ENCODE data around the gene SHISA8.

Gene SHISA8

DNA sequence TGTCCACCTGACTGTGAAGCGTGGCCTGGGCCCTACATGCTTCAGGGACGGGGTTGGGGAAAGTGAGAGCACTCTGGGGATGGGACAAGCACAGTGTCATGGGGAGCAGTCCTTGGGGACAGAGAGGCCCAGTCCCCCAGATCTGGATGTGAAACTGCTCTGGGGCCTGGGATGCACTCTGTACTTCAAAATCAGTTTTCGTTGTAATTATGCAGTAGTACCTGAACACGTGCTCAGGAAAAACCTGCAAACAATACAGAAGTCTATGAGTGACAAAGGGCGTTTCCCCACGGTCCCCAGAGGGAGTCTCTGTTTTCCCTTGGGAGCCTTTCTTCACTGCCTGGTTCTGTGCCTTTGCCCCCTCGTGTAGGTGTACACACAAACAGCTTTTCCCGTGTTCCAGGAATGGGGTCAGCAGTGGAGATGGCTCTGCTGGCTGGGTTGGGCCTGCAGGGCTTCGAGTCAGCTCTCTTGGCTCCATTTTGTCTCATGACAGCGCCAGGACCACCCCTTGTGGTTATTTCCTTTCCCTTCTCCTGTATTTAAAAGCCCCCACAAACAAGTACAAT is 16.9 kb upstream of the SHISA8 start:
- Histone ChIP-seq H3K4me1 (no peaks in the 10 kb centered on the region), H3K27ac (no peak overlapping the region), H3K9me3 (no peaks in the 10 kb centered on the region), H3K27me3 (peaks cover 0 to 16% of the 10 kb centered on the region in 2 donors), H3K4me3 (no peak overlapping the region), H3K36me3 (no peaks in the 10 kb centered on the region)
- TF ChIP-seq, protein P1, sequence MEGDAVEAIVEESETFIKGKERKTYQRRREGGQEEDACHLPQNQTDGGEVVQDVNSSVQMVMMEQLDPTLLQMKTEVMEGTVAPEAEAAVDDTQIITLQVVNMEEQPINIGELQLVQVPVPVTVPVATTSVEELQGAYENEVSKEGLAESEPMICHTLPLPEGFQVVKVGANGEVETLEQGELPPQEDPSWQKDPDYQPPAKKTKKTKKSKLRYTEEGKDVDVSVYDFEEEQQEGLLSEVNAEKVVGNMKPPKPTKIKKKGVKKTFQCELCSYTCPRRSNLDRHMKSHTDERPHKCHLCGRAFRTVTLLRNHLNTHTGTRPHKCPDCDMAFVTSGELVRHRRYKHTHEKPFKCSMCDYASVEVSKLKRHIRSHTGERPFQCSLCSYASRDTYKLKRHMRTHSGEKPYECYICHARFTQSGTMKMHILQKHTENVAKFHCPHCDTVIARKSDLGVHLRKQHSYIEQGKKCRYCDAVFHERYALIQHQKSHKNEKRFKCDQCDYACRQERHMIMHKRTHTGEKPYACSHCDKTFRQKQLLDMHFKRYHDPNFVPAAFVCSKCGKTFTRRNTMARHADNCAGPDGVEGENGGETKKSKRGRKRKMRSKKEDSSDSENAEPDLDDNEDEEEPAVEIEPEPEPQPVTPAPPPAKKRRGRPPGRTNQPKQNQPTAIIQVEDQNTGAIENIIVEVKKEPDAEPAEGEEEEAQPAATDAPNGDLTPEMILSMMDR (IDR thresholded peaks at IDR 0.05): no peak
- no peak for DNase-seq
- intact Hi-C loops (cut with DNase I; ENCODE audit: low total_unique reads): no loop called here

DNA sequence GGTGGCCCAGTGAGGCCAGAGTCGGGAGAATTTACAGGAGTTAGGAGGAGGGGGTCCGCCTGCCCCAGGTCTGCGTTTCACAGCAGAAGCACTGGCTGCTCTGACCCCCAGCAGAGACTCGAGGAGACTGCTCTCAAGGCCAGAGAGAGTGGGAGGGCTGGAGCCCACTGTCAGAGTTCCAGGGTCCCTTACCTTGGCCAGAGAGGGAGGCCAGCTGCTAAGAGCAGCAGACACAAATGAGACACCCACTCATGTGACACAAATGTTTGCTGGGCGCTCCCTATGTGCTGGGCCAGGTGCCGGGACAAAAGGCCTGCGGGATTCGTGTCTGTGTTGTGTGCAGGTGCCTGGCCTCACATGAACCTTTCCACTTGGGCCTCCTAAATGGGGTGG is 14.5 kb upstream of the SHISA8 start:
- Histone ChIP-seq H3K9me3 (no peaks in the 10 kb centered on the region), H3K27ac (no peak overlapping the region), H3K4me3 (no peak overlapping the region), H3K36me3 (no peaks in the 10 kb centered on the region), H3K27me3 (peaks cover 0 to 34% of the 10 kb centered on the region in 2 donors), H3K4me1 (peaks cover 0 to 11% (median 10%) of the 10 kb centered on the region in 4 donors)
- TF ChIP-seq, protein P1 (IDR thresholded peaks at IDR 0.05): no peak
- DNase-seq: no peak
- intact Hi-C loops (cut with DNase I; ENCODE audit: low total_unique reads): no loop called here

DNA sequence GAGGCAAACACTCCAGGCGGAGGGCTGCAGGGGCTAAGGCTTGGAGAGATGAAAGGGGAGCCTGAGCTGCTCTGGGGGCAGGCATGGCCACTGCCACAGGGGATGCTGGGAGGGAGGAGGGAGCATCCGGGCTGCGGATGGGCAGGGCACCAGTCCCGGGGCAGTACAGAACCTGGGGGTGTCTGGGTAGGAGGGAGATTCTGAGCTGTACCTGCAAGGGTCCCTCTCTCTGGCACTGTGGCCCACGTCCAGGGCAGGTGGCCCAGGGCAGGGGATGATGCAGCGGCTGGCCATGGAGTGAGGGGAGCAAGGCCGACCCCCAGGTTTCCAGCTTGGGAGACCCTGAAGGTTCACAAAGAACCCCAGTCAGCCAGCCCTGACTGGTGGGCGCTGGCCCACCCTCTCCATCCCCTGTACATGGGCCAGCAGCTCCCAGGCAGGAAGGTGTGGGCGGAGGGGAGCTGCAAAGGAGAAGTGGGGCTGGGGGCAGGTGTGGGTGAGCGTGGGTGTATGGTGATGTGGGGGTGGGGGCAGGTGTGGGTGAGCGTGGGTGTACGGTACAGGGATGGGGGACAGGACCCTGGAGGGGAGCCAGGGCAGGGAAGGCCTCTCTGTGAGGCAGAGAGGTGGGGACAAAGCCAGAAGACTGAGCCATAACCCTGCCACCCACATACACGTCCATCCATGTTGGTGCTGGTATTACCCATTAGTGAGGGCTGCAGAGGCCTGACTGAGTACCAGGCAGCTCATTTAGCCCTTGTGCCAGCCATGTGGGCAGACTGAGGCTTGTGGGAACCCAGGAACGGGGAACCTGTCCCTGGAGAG is 13.9 kb upstream of the SHISA8 start:
- TF ChIP-seq, protein P1 (IDR thresholded peaks at IDR 0.05): no peak

DNA sequence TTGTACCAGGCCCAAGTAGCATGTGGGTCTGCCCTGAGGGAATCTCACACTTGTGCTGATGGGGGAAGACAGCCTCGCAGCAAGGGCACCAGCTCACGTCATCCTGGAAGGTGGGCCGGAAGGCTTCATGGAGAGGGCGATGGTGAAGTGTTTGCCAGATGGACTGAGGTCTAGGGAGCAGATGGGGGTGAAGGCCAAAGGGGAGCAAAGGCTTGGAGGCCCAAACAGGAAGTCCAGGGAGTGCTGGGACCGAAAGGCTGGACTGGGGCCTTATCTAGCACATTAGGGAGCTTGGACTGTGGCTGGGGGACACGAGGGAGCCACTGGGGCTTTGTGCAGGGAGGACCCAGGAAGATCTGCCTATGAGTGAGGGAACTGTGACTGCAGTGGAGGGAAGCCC is 12.9 kb upstream of the SHISA8 start:
- intact Hi-C loops (cut with DNase I; ENCODE audit: low total_unique reads): no loop called here
- Histone ChIP-seq H3K27ac (no peak overlapping the region), H3K4me1 (peaks cover 0 to 11% (median 10%) of the 10 kb centered on the region in 4 donors), H3K36me3 (no peaks in the 10 kb centered on the region), H3K4me3 (no peak overlapping the region), H3K9me3 (no peaks in the 10 kb centered on the region), H3K27me3 (peaks cover 0 to 47% of the 10 kb centered on the region in 2 donors)
- TF ChIP-seq, protein P1 (IDR thresholded peaks at IDR 0.05): no peak
- no peak for DNase-seq

More for the DNA sequence above, 13.9 kb upstream of the SHISA8 start:
- Histone ChIP-seq H3K27me3 (peaks cover 0 to 37% of the 10 kb centered on the region in 2 donors), H3K4me3 (no peak overlapping the region), H3K36me3 (no peaks in the 10 kb centered on the region), H3K4me1 (peaks cover 0 to 11% (median 10%) of the 10 kb centered on the region in 4 donors), H3K9me3 (no peaks in the 10 kb centered on the region), H3K27ac (no peak overlapping the region)
- DNase-seq: no peak
- intact Hi-C loops (cut with DNase I; ENCODE audit: low total_unique reads): no loop called here

DNA sequence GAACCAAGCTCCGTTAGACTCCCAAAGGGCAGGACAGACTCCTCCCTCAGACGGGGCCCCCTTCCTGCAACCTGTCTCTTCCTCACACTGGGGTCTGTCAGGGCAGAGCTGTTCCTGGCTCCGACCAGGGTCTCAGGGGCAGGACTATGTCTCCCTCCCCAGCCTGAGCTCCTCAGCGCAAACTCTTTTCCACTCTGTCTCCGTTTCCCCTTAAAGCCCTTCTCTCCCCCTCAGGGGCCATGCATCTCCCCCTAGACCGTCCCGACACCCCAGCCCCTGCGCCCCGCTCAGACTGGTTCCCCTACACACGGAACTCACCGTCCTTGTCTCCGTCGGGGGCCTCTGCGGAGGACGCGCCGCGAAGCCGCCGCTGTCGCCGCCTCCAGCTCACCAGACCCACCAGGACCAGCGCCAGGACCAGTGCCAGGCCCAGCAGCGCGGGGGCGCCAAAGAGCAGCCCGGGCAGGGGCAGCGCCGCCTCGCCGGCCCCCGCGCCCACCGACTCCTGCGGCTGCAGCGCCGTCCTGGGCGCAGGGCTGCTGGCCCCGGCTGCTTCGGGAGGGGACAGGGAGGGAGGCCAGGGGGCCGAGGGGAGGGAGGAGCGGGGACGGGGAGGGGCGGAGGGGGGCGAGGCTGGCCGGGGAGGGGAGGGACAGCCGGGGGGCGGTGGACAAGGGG is 11.0 kb upstream of the SHISA8 start:
- peaks cover 0 to 48% of the 10 kb centered on the region in 2 donors for H3K27me3 ChIP-seq
- peak overlapping the region; percentile 17 to 36 for H3K4me3 ChIP-seq
- TF ChIP-seq, protein P1 (IDR thresholded peaks at IDR 0.05): peak in 1 of 2 experiments; percentile 28
- no peak overlapping the region for H3K27ac ChIP-seq
- H3K9me3 ChIP-seq: no peaks in the 10 kb centered on the region
- DNase-seq: no peak
- peaks cover 0 to 11% (median 10%) of the 10 kb centered on the region in 4 donors for H3K4me1 ChIP-seq
- no peaks in the 10 kb centered on the region for H3K36me3 ChIP-seq
- intact Hi-C loops (cut with DNase I; ENCODE audit: low total_unique reads): no loop called here

Data from tibial artery (tissue), 4 donors.